ENCODE data around the gene ATP5ME.
"Not testable (repeated sequence)": the region's sequence is repeated elsewhere in the genome, so short reads cannot be mapped to it uniquely, and the experiment has no call there.

Gene ATP5ME

GRCh38 chr4:653831-654502 is 20.1 kb downstream of the ATP5ME start:
- DNase-seq, result no peak

GRCh38 chr4:653080-653821 is 20.8 kb downstream of the ATP5ME start:
- DNase-seq, result no peak

- DNase-seq, result no peak
Observed at GRCh38 chr4:651884-652642, 22.0 kb downstream of the ATP5ME start.

GRCh38 chr4:650951-651883 is 22.9 kb downstream of the ATP5ME start:
- DNase-seq, result no peak

GRCh38 chr4:650461-650860 is 23.6 kb downstream of the ATP5ME start:
- DNase-seq, result no peak

- DNase-seq, result no peak
Observed at GRCh38 chr4:649751-650310, 24.2 kb downstream of the ATP5ME start.

GRCh38 chr4:649293-649625 is 24.8 kb downstream of the ATP5ME start:
- DNase-seq, result no peak

- DNase-seq, result no peak
Observed at GRCh38 chr4:648579-649292, 25.3 kb downstream of the ATP5ME start.

GRCh38 chr4:647481-647880 is 26.6 kb downstream of the ATP5ME start:
- no peak for DNase-seq

- DNase-seq, result peak in 1 of 3 donors; percentile 3
Observed at GRCh38 chr4:646460-646859, 27.6 kb downstream of the ATP5ME start.

GRCh38 chr4:642366-642765 is 31.7 kb downstream of the ATP5ME start:
- not testable (repeated sequence) for DNase-seq

GRCh38 chr4:637536-638280 is 36.4 kb downstream of the ATP5ME start:
- DNase-seq, result no peak

GRCh38 chr4:636628-637159 is 37.4 kb downstream of the ATP5ME start:
- no peak for DNase-seq

GRCh38 chr4:635851-636627 is 38.0 kb downstream of the ATP5ME start:
- no peak for DNase-seq

- DNase-seq, result not testable (repeated sequence)
Observed at GRCh38 chr4:635066-635835, 38.8 kb downstream of the ATP5ME start.

- DNase-seq, result no peak
Observed at GRCh38 chr4:634599-634985, 39.5 kb downstream of the ATP5ME start.

GRCh38 chr4:633976-634598 is 40.0 kb downstream of the ATP5ME start:
- no peak for DNase-seq

- no peak for DNase-seq
Observed at GRCh38 chr4:633406-633805, 40.7 kb downstream of the ATP5ME start.

- no peak for DNase-seq
Observed at GRCh38 chr4:632926-633325, 41.1 kb downstream of the ATP5ME start.

All from suppressor macrophage treated with lipopolysaccharide for 1 hour (primary cell).